GM21515 (cell line): Measurements from ENCODE around the gene PRKCH.
A peak's percentile ranks its signal among the peaks of the same experiment; 100 is the strongest.

Experiments used
- ATAC-seq: cut with Tn5 transposase; IDR thresholded peaks from one replicate; pipeline ENCODE4 v1.9.1; 2021; ENCODE audit not compliant: unreplicated experiment

PRKCH gene

GRCh38 chr14:61420326-61420725 lies 98.9 kb downstream of the PRKCH start:
- ATAC-seq = no peak

DNA sequence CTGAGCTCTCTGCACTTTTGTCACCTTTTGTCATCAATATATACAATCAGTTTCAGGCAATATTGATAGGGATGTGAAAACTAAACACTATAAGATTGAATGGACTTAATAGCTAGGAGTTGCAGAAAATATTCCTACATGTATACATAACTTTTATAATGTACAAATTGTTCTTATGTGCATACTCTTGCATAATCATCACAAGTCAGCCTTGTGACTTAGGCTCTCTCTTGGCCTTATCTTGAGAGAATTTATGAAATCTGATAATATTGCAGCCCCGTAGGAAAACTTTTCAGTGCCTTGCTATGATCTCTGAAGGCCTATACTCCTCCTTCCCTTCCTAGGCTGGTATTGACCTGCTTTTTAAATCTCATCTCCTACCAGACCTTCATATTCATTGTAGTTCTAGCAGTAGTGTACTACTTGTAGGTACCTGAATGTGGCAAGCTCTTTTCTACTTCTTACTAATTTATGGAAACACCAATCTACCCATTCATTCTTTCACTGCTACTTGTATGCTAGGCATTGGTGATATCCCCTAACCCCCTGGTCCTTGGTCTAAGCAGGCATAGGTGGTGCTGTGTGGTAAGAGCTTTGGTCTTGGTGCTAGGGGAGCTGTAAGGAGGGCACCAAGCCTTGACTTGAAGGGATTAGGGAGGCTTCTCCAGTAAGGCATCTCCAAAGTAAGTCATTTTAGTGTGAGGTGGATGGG lies 100.0 kb downstream of the PRKCH start:
- no peak for ATAC-seq

DNA sequence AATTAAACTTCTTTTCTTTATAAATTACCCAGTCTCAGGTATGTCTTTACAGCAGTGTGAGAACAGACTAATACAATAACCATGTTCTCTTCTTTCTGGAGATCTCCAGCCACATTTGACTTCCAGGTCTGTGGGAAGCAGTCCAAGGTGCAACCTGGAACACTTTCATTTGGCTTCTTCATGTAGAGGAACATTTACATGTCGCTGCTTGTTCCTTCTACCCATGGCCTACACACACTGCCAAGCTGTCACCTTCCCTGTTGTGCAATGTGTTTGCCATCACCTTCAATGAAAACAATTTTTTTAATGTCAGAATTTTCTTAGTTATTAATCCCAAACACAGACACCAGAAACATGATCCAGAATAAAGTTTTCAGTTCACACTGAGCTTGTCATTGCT lies 104.7 kb downstream of the PRKCH start:
- ATAC-seq = no peak

DNA sequence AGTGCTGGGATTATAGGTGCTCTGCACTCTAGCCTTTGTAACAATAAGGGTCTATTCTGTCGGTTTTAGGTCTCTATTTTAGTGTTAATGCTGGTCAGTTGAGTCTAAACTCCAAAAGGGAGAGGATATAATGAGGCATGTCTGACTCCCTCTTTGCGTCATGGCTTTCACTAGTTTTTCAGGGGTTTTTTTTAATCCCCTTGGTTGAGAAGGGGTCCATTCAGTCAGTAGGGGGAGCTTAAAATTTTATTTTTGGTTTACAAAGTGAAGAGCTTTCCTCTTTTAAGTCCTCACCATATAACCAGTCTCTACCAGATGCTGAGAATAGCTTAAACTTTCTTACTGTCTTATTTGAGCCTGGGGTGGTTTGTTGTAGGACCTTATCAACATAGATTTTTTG lies 106.9 kb downstream of the PRKCH start:
- ATAC-seq = no peak

DNA sequence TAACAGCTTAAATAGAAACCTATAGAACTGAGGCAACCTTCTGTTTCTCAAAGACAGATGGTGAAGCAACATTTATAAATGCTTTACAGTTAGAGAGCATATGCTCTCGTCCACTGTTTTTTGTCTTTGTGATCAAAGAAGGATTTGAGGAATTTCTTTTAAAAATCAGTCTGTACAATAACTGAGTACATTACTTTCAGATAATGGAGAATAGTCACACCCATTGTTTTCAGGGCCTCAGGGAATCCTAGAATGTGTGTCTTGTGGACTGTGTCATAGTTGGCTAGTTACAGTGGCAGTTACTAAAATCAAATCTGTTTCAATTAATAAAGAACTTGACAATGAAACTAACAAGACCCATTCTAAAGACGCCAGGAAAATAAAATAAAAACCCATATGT lies 107.9 kb downstream of the PRKCH start:
- no peak for ATAC-seq

GRCh38 chr14:61430066-61430757 lies 108.8 kb downstream of the PRKCH start:
- ATAC-seq = no peak

GRCh38 chr14:61433169-61433568 lies 111.8 kb downstream of the PRKCH start:
- no peak for ATAC-seq

DNA sequence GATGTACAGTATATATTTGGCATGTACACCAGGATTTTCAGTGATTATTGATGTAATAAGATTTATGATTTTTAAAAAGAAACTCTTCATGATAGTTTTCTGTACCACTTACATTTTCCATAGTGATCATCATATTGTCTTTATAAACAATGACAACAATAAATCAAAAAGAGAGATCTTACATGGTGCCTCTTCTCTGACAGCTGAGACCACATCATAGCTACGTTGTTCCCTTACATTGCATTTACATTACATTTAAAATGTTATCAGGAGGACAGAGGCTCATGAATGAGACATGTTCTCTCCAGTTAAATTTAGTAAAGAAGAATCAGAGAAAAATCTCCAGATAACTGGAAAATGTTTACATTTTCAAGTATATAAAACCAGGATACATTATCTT lies 112.4 kb downstream of the PRKCH start:
- ATAC-seq = no peak

DNA sequence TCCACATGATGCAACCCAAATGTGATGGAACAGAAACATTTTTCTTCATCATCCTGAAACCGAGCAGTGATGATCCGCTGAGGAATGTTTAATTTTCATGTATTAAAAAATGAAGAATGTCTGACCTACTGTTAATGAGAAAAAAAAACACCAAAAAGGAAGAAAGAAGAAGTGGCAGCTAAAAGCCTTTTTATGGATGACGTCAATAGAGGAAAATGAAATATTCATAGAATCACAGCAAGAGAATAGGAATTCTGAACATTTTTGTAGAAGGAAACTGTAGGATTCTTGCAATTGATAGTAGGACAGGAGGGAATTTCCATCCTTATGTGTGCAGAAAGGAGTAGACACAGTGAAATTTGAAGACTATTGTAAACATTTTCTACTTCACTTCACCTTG lies 112.9 kb downstream of the PRKCH start:
- no peak for ATAC-seq

DNA sequence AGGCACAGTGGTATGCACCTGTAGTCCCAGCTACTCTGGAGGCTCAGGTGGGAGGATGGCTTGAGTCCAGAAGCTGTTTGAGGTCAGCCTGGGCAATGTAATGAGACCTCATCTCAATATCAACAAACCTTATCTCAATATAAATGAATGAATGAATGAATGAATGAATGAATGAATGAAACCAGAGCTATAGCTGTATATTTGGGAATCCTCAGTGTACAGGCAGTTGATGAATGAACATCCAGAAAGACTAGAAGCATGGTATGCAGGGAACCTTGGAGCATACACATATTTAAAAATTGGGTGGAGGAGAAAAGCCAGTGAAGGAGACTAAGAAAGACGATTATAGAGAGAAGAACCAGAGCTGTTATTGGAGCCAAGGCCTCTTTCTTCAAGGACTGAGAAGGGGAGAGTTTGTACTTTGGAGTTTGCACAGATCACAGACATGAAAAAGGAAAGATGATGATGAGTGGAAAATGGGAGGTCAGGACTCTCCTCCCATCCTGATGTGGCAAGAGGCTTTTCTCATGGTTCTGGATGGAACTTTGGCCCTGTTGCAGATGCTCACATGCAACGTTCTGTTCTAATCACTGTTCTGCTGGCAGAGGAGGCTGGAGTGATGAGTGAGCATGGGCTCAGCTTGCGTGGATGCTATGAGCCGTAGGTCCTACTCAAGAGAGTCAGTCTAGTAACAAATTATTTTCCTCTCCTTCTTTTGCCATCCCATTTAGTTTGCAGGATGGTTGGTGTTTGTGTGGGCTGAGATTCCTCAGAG lies 114.4 kb downstream of the PRKCH start:
- no peak for ATAC-seq

DNA sequence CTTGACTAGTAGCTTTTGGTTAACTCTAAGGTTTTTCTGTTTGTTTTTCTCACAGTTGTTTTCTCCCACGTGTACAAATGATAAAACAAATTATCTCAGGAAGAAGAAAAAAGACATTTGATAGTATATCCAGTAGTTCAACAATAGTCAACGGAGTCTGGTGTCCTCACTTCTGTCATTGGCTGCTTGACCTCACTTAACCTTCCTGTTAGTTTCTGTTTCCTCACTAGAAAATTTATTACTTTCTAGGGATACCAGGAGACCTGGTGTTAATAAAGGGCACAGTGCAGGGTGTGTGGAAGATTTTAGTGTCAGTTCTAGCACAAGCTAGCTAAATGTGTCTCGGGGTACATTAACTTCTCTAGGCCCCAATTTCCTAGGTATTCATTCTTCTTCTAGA lies 116.0 kb downstream of the PRKCH start:
- no peak for ATAC-seq

DNA sequence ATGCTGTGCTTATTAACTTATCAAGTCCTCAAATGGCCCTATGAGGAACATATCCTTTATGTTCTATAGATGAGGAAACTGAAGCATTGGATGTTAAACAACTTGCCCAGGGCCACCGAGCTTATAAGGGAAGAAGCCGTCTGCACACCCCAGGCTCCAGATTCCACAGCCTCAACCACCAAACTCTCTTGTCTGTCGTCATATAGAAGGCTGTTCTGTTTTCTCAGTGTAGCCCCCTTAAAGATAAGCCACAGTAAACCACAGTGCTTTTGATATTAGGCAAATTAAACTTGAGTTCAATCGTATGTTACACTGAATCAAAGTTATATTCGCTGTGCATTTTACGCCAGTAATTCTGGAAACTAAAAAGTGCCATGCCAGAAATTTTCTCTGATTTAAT lies 116.7 kb downstream of the PRKCH start:
- no peak for ATAC-seq

DNA sequence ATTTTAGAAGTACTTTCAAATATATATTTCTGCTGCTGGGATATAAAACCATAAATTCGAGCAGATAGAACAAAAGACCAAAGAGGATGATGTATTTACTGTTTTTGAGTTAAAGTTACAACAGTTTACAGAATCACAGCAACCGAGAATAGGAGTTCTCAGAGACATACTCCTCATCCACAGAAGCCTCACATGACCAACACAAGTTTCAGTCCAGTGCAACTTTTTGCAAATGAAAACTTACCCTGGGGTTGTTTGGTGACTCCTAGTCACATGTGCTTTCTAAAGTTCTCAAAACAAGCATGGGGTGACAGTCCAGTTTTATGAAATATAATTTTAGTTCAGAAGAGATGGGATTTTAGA lies 117.1 kb downstream of the PRKCH start:
- no peak for ATAC-seq

GRCh38 chr14:61438860-61439765 lies 117.7 kb downstream of the PRKCH start:
- peak; percentile 46 for ATAC-seq

DNA sequence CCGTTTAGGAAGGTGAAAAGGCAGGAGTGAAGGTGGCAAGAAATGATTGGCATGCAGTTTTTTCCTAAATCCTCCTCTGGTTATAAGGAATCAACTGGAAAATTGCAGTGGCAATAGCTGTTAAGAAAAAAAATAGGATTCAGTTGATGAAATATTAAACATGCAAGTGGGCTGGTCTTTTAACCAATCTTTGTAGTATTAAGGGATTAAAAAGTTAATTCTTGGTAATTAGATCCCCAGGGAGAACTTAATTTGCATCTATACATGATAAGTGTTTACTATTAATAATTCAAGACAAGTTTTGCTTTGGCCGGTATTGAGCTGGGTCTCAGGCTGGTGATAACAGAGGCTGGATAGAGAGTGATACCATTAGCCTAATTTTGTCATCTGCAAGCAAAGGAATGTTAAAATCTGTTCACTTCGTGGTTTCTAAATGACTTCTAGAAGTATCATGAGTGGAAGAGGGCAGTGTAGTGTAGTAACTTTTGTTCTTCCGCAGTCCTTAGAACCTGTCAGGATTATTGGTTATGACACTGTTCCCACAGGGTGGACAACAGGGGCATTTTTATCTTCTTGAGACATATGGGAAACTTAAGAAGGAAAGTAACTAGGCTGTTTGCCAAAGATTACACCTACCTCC lies 118.5 kb downstream of the PRKCH start:
- no peak for ATAC-seq

DNA sequence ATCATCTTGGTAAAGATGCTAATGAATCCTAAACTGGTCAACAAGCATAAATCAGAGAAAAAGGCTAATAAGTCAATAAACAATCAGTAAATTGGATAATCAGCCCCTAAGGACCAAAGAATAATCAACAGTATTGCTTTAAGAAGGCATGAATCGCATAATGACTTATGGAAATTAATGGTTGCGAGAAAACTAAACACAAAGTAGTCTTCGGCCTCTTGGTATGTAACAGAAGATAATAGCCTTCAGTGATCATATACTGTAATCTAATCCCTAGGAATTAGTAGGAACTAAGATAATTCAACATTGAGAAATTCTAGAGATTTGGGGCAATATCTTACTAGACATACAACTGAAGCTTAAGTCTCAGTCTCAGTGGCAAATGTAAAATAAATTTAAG lies 122.1 kb downstream of the PRKCH start:
- no peak for ATAC-seq

- peak; percentile 60 for ATAC-seq
These were observed 122.9 kb downstream of the PRKCH start for GRCh38 chr14:61444215-61444768.

DNA sequence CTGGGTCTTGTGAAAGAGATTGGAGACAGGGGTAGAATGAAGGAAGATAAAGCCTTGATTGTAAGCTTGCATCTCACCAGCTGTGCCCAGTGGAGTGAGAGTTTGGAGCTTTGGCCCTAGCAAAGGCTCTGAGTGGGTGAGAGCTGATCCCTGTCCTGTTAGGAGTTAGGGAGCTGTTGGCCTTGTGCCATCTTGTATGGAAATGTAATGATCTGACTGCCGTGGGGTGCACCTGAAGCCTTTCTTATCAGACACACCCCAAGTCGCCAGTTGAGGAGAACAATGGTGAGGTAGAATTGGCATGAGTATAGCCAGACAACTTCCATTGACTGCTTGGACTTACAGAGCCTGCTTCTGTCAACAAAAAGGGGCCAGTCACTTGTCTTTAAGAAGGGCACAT lies 130.1 kb downstream of the PRKCH start:
- ATAC-seq = no peak

- no peak for ATAC-seq
These were observed 130.6 kb downstream of the PRKCH start for GRCh38 chr14:61451891-61452400.

GRCh38 chr14:61452452-61452851 lies 131.1 kb downstream of the PRKCH start:
- ATAC-seq = no peak
